HEK293 (cell line): ENCODE data around the gene TKTL2.

Experiments
- CTCF ChIA-PET: fragments of 350-600 bp; formaldehyde crosslinking; extraction: SDS; loops from one replicate; lab custom pipeline; 2021; ENCODE audit warnings: antibody characterized with exemption; lab: Yijun Ruan, JAX
- POLR2A ChIA-PET: fragments of 300-600 bp; formaldehyde crosslinking; extraction: SDS; loops from one replicate; lab custom pipeline; 2020; ENCODE audit warnings: antibody characterized with exemption, inconsistent platforms; lab: Yijun Ruan, JAX
- H3K27ac ChIP-seq: fragments of 200-500 bp; sonication (Bioruptor generic); 2 replicates; pipeline ENCODE4 v1.5.1; 2014; ENCODE audit warnings: low read depth, low read length, control low read depth, inconsistent platforms; ENCODE audit errors: extremely low read depth
- H3K36me3 ChIP-seq, 2 experiments: fragments of 200-500 bp in 1 of 2; sonication (Bioruptor generic) in 1 of 2; 1 replicate in 1 of 2; 2 replicates in 1 of 2; pipeline ENCODE4 v1.5.1; 2014 to 2017; ENCODE audit warnings: inconsistent platforms in 2 of 2, low read length in 2 of 2; ENCODE audit not compliant: control insufficient read depth in 2 of 2, insufficient read depth in 1 of 2
- H3K4me1 ChIP-seq: fragments of 200-500 bp; sonication (Bioruptor generic); 2 replicates; pipeline ENCODE4 v1.5.1; 2014; ENCODE audit warnings: mild to moderate bottlenecking, low read length, inconsistent platforms; ENCODE audit not compliant: control insufficient read depth, insufficient read depth
- H3K4me3 ChIP-seq: 2 replicates; pipeline ENCODE4 v1.5.1; 2011; ENCODE audit warnings: low read depth, mild to moderate bottlenecking, control low read depth, low read length, moderate library complexity
- H3K9me3 ChIP-seq: fragments of 200-500 bp; sonication (Bioruptor generic); 2 replicates; pipeline ENCODE4 v1.5.1; 2014; ENCODE audit warnings: low read depth, low read length, inconsistent platforms; ENCODE audit not compliant: control insufficient read depth, insufficient read depth
- GLI4 ChIP-seq: fragments of 450-650 bp; formaldehyde crosslinking; IDR thresholded peaks from 2 replicates; pipeline ENCODE4 v1.5.1; 2016; ENCODE audit warnings: missing biosample characterization, missing genetic modification characterization
- HOXD13 ChIP-seq: sonication (generic); formaldehyde crosslinking; IDR thresholded peaks from 2 replicates; pipeline ENCODE4 v1.8.0; 2022; ENCODE audit warnings: missing genetic modification reagents, borderline replicate concordance
- KLF8 ChIP-seq: fragments of 450-650 bp; formaldehyde crosslinking; IDR thresholded peaks from 2 replicates; pipeline ENCODE4 v1.5.1; 2016; ENCODE audit warnings: missing biosample characterization, missing genetic modification characterization
- ZBTB1 ChIP-seq: fragments of 450-650 bp; formaldehyde crosslinking; IDR thresholded peaks from 2 replicates; pipeline ENCODE4 v1.5.1; 2016; ENCODE audit warnings: missing biosample characterization, missing genetic modification characterization
- ZNF140 ChIP-seq: fragments of 450-650 bp; formaldehyde crosslinking; IDR thresholded peaks from 2 replicates; pipeline ENCODE4 v1.5.1; 2016; ENCODE audit warnings: missing biosample characterization, missing genetic modification characterization
- ZNF248 ChIP-seq: fragments of 450-650 bp; formaldehyde crosslinking; IDR thresholded peaks from 2 replicates; pipeline ENCODE4 v1.5.1; 2017; ENCODE audit warnings: missing biosample characterization, missing genetic modification characterization
- ZNF302 ChIP-seq: fragments of 450-650 bp; formaldehyde crosslinking; IDR thresholded peaks from 2 replicates; pipeline ENCODE4 v1.5.1; 2016; ENCODE audit warnings: missing biosample characterization, missing genetic modification characterization, low read depth
- ZNF350 ChIP-seq: fragments of 450-650 bp; formaldehyde crosslinking; IDR thresholded peaks from 2 replicates; pipeline ENCODE4 v1.5.0; 2017; ENCODE audit warnings: missing biosample characterization, mild to moderate bottlenecking, missing genetic modification characterization
- ZNF404 ChIP-seq: fragments of 450-650 bp; formaldehyde crosslinking; IDR thresholded peaks from 2 replicates; pipeline ENCODE4 v1.5.1; 2017; ENCODE audit warnings: missing biosample characterization, missing genetic modification characterization
- ZNF510 ChIP-seq: fragments of 450-650 bp; formaldehyde crosslinking; IDR thresholded peaks from 2 replicates; pipeline ENCODE4 v1.5.1; 2018; ENCODE audit warnings: mild to moderate bottlenecking, missing genetic modification characterization, missing biosample characterization; ENCODE audit not compliant: insufficient replicate concordance
- ZNF544 ChIP-seq: fragments of 450-650 bp; formaldehyde crosslinking; IDR thresholded peaks from 2 replicates; pipeline ENCODE4 v1.5.0; 2017; ENCODE audit warnings: missing biosample characterization, missing genetic modification characterization
- ZNF792 ChIP-seq: fragments of 450-650 bp; formaldehyde crosslinking; IDR thresholded peaks from 2 replicates; pipeline ENCODE4 v1.5.1; 2016; ENCODE audit warnings: missing biosample characterization, missing genetic modification characterization
- TF ChIP-seq, protein P1 (sequence below): fragments of 450-650 bp; formaldehyde crosslinking; IDR thresholded peaks from 2 replicates; pipeline ENCODE4 v1.5.1; 2016; ENCODE audit warnings: missing biosample characterization, missing genetic modification characterization
- TF ChIP-seq, protein P2 (sequence below): fragments of 450-650 bp; formaldehyde crosslinking; IDR thresholded peaks from 2 replicates; pipeline ENCODE4 v1.5.1; 2017; ENCODE audit warnings: missing biosample characterization, missing genetic modification characterization
- TF ChIP-seq, protein P3 (sequence below): fragments of 450-650 bp; formaldehyde crosslinking; IDR thresholded peaks from 2 replicates; pipeline ENCODE4 v1.5.1; 2016; ENCODE audit warnings: missing biosample characterization, missing genetic modification characterization
- TF ChIP-seq, protein P4 (sequence below): fragments of 450-650 bp; formaldehyde crosslinking; IDR thresholded peaks from 2 replicates; pipeline ENCODE4 v1.5.1; 2016; ENCODE audit warnings: missing biosample characterization, missing genetic modification characterization
- TF ChIP-seq, protein P5 (sequence below): fragments of 450-650 bp; formaldehyde crosslinking; IDR thresholded peaks from 2 replicates; pipeline ENCODE4 v1.5.1; 2016; ENCODE audit warnings: missing biosample characterization, missing genetic modification characterization
- TF ChIP-seq, protein P6 (sequence below): fragments of 450-650 bp; formaldehyde crosslinking; IDR thresholded peaks from 2 replicates; pipeline ENCODE4 v1.5.1; 2016; ENCODE audit warnings: missing biosample characterization, missing genetic modification characterization
- TF ChIP-seq, protein P7 (sequence below): fragments of 450-650 bp; formaldehyde crosslinking; IDR thresholded peaks from 2 replicates; pipeline ENCODE4 v1.5.1; 2016; ENCODE audit warnings: missing biosample characterization, missing genetic modification characterization

The TKTL2 gene

DNA sequence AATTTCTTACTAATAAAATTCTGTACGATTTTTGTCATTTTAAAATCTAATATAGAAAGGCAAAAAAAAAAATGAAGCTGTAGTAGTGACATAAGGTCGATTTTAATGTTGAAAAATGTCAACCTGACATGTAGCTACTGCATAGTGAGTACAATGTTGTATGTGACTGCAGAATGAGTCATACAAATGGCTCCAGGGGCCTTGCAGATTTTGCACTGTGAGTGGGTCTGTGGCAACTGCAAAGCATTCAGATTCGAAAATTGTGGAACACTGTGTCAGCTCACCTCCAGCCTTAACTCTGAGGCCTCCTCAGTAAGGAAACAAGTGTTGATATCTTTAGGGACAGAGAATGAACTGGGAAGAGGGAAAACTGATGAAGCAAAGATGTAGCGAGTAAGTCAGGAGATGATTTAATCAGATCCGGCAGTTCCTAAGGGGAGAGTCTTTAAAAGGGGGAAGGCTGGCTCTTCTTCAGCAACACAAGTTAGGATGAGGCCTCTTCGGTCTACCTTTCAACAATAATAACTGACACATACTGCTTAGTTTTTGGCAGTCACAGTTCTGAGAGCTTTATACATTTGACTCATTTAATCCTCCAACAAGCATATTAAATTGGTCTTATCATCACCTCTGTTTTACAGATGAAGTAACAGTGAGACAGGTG, 24.9 kb downstream of the TKTL2 start:
- TF ChIP-seq HOXD13 = no peak
- no peak for TF ChIP-seq ZNF302 (tag by site-specific recombination)
- TF ChIP-seq, protein P1, sequence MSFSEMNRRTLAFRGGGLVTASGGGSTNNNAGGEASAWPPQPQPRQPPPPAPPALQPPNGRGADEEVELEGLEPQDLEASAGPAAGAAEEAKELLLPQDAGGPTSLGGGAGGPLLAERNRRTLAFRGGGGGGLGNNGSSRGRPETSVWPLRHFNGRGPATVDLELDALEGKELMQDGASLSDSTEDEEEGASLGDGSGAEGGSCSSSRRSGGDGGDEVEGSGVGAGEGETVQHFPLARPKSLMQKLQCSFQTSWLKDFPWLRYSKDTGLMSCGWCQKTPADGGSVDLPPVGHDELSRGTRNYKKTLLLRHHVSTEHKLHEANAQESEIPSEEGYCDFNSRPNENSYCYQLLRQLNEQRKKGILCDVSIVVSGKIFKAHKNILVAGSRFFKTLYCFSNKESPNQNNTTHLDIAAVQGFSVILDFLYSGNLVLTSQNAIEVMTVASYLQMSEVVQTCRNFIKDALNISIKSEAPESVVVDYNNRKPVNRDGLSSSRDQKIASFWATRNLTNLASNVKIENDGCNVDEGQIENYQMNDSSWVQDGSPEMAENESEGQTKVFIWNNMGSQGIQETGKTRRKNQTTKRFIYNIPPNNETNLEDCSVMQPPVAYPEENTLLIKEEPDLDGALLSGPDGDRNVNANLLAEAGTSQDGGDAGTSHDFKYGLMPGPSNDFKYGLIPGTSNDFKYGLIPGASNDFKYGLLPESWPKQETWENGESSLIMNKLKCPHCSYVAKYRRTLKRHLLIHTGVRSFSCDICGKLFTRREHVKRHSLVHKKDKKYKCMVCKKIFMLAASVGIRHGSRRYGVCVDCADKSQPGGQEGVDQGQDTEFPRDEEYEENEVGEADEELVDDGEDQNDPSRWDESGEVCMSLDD = no peak
- TF ChIP-seq, protein P2, sequence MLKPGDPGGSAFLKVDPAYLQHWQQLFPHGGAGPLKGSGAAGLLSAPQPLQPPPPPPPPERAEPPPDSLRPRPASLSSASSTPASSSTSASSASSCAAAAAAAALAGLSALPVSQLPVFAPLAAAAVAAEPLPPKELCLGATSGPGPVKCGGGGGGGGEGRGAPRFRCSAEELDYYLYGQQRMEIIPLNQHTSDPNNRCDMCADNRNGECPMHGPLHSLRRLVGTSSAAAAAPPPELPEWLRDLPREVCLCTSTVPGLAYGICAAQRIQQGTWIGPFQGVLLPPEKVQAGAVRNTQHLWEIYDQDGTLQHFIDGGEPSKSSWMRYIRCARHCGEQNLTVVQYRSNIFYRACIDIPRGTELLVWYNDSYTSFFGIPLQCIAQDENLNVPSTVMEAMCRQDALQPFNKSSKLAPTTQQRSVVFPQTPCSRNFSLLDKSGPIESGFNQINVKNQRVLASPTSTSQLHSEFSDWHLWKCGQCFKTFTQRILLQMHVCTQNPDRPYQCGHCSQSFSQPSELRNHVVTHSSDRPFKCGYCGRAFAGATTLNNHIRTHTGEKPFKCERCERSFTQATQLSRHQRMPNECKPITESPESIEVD (tag by site-specific recombination) = no peak
- no peak for TF ChIP-seq ZNF350 (tag by site-specific recombination)
- no peak for TF ChIP-seq ZNF248 (tag by site-specific recombination)
- no peak for TF ChIP-seq ZBTB1 (tag by site-specific recombination)
- TF ChIP-seq, protein P3, sequence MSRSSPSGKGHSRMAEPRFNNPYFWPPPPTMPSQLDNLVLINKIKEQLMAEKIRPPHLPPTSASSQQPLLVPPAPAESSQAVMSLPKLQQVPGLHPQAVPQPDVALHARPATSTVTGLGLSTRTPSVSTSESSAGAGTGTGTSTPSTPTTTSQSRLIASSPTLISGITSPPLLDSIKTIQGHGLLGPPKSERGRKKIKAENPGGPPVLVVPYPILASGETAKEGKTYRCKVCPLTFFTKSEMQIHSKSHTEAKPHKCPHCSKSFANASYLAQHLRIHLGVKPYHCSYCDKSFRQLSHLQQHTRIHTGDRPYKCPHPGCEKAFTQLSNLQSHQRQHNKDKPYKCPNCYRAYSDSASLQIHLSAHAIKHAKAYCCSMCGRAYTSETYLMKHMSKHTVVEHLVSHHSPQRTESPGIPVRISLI = no peak
- TF ChIP-seq, protein P4, sequence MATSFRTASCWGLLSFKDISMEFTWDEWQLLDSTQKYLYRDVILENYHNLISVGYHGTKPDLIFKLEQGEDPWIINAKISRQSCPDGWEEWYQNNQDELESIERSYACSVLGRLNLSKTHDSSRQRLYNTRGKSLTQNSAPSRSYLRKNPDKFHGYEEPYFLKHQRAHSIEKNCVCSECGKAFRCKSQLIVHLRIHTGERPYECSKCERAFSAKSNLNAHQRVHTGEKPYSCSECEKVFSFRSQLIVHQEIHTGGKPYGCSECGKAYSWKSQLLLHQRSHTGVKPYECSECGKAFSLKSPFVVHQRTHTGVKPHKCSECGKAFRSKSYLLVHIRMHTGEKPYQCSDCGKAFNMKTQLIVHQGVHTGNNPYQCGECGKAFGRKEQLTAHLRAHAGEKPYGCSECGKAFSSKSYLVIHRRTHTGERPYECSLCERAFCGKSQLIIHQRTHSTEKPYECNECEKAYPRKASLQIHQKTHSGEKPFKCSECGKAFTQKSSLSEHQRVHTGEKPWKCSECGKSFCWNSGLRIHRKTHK (tag by site-specific recombination) = no peak
- TF ChIP-seq ZNF140 = no peak
- no peak for TF ChIP-seq KLF8 (tag by site-specific recombination)
- TF ChIP-seq ZNF510 = no peak
- TF ChIP-seq, protein P5, sequence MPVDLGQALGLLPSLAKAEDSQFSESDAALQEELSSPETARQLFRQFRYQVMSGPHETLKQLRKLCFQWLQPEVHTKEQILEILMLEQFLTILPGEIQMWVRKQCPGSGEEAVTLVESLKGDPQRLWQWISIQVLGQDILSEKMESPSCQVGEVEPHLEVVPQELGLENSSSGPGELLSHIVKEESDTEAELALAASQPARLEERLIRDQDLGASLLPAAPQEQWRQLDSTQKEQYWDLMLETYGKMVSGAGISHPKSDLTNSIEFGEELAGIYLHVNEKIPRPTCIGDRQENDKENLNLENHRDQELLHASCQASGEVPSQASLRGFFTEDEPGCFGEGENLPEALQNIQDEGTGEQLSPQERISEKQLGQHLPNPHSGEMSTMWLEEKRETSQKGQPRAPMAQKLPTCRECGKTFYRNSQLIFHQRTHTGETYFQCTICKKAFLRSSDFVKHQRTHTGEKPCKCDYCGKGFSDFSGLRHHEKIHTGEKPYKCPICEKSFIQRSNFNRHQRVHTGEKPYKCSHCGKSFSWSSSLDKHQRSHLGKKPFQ = no peak
- TF ChIP-seq ZNF404 = no peak
- TF ChIP-seq ZNF792 (tag by site-specific recombination) = no peak
- TF ChIP-seq ZNF544 (tag by site-specific recombination) = no peak
- no peak for TF ChIP-seq GLI4 (tag by site-specific recombination)
- TF ChIP-seq, protein P6, sequence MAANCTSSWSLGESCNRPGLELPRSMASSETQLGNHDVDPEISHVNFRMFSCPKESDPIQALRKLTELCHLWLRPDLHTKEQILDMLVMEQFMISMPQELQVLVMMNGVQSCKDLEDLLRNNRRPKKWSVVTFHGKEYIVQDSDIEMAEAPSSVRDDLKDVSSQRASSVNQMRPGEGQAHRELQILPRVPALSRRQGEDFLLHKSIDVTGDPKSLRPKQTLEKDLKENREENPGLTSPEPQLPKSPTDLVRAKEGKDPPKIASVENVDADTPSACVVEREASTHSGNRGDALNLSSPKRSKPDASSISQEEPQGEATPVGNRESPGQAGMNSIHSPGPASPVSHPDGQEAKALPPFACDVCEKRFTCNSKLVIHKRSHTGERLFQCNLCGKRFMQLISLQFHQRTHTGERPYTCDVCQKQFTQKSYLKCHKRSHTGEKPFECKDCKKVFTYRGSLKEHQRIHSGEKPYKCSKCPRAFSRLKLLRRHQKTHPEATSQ (tag by site-specific recombination) = no peak
- TF ChIP-seq, protein P7, sequence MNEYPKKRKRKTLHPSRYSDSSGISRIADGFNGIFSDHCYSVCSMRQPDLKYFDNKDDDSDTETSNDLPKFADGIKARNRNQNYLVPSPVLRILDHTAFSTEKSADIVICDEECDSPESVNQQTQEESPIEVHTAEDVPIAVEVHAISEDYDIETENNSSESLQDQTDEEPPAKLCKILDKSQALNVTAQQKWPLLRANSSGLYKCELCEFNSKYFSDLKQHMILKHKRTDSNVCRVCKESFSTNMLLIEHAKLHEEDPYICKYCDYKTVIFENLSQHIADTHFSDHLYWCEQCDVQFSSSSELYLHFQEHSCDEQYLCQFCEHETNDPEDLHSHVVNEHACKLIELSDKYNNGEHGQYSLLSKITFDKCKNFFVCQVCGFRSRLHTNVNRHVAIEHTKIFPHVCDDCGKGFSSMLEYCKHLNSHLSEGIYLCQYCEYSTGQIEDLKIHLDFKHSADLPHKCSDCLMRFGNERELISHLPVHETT = no peak
- H3K4me1 ChIP-seq = no peaks in the 10 kb centered on the region
- H3K36me3 ChIP-seq = no peaks in the 10 kb centered on the region
- H3K4me3 ChIP-seq = no peak overlapping the region
- H3K9me3 ChIP-seq = no peaks in the 10 kb centered on the region
- ChIA-PET POLR2A (no interaction called here), CTCF (no interaction called here)
- no peak overlapping the region for H3K27ac ChIP-seq
